Activated CD8-positive, alpha-beta memory T cell treated with anti-CD3 and anti-CD28 coated beads for 48 hours (primary cell): ENCODE results near the gene CORO2B.
"Not testable (repeated sequence)": the region's sequence is repeated elsewhere in the genome, so short reads cannot be mapped to it uniquely, and the experiment has no call there.

Experiments used
- DNase-seq, 3 experiments: peaks; one replicate each; pipeline ENCODE4 v3.0.0-alpha.2; 2020; ENCODE audit warnings: low read depth in 2 of 3, low spot score in 2 of 3

The CORO2B gene

DNA sequence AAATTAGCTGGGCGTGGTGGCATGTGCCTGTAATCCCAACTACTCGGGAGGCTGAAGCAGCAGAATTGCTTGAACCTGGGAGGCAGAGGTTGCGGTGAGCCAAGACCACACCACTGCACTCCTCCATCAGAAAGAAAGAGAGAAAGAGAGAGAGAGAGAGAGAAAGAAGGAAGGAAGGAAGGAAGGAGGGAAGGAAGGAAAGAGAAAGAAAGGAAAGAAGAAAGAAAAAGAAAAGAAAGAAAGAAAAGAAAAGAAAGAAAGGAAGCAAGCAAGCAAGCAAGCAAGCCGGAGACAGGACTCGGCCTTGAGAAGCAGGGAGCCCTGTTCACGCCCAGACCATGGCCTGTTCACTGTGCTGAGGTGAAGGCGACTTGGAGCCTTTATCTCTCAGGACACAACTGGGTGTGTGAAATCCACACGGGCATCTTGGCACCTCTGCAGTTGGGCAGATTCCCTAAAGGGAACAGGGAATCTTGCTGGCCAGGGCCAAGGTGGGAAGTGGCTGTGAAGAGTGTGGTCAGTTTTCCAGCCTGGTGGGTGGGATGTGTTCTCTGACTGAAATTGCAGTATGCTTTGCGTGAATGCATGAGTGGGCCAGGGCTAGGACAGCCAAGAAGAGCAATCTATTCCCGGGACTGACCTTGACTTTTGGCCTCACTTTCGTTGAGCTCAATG is 90.3 kb downstream of the CORO2B start:
- DNase-seq, result no peak

DNA sequence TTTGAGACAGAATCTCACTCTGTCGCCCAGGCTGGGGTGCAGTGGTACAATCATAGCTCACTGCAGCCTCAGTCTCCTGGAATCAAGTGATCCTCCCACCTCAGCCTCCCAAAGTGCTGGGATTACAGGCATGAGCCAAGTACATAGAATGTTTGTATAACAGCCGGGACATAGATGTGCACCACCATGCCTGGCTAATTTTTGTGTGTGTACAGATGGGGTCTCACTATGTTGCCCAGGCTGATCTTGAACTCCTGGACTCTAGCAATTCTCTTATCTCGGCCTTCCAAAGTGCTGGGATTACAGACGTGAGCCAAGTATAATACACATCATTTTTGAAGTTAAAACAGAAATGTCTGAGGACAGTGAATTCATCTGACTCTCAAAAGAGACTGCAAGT is 93.5 kb downstream of the CORO2B start:
- no peak for DNase-seq

DNA sequence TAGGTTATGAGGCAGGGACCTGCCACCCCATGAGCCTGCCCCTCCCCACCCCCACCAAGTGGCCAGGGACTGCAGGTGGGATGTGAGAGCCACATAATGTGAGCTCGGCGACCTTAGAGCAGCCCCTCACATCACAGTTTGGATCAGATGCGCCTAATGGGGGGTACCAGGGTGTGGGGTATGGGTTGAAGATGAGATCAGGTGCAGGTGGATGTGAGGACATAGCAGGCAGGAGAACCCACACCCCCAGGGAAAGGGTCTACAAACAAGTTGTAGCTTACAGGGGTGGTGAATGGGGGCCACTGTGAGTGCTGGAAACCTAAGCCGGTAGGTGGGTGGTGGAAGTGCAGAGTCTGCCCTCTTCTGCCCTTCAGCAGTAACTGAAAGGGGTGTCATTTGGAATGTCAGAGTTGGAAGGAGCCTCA is 94.0 kb downstream of the CORO2B start:
- no peak for DNase-seq

DNA sequence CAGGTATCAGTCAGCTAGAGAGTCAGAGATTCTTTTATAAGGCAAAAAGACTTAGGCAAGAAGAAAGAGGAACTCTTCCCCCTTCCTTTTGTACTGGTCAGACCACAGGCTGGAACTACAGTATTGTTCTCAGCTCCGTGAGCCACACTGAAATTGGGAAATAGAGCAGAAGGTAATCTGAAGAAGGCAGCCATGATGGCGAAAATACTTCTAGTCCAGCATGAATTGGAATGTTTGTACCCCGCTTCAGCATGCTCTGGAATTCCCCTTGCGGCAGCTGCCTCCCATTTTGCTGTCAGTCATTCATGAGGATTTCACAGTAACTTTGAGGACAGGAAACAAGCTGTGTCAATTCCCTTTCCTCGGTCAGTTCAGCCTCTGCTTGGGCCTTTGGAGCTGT is 96.2 kb downstream of the CORO2B start:
- no peak for DNase-seq

GRCh38 chr15:68676011-68676605 is 97.3 kb downstream of the CORO2B start:
- no peak for DNase-seq

DNA sequence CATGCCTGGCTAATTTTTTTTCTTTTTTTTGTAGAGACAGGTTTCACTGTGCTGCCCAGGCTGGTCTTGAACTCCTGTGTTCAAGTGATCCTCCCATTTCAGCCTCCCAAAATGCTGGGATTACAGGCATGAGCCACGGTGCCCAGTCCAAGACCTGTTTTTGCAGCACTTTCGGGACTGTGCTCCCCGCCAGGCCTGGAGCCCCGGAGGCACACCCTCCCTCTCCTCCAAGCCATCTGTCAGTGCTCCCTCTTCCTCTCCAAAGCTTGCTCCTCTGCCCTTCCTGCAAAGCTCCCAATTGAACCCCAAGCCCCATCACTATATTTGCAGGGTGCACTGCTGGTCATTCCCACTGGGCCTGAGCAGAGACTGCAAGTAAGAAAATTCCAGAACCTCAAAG is 98.1 kb downstream of the CORO2B start:
- DNase-seq, result no peak

GRCh38 chr15:68677996-68678395 is 99.2 kb downstream of the CORO2B start:
- DNase-seq, result no peak

DNA sequence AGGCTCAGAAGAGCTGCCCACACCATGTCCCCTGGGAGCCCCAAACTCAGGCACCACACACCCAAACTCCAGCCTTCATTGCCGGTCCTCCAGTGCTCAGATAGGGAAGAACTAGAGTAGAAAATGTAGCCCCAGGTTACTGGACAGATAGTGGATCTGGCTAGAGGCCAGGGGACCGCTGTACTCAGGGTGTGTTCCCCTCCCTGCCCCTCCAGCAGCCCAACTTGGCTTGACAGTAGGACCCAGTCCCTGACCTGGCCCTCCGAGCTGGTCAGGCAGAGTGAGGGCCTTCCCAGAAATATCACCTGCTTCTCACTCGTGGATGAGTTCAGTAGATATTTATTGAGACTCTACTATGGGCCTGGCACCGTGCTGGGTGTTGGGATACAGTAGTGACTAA is 100.0 kb downstream of the CORO2B start:
- no peak for DNase-seq

DNA sequence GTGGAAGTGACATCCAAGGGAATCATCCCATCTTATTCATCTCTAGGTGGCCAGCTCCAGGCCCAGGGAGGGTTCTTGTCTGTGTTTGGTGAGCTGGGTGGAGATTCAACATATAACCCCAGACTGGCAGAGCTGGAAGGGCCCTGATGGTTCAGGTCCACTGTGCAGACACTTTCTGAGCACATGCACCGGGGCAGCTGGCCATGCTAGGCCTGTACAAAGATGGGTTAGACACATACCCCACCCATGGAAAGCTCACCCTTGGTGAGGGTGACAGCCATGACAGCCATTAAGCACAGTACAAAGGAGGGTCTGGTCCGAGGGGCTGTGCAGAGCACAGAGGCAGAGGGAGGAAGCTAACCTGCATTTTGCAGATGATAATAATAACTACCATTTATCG is 100.4 kb downstream of the CORO2B start:
- DNase-seq, result no peak

DNA sequence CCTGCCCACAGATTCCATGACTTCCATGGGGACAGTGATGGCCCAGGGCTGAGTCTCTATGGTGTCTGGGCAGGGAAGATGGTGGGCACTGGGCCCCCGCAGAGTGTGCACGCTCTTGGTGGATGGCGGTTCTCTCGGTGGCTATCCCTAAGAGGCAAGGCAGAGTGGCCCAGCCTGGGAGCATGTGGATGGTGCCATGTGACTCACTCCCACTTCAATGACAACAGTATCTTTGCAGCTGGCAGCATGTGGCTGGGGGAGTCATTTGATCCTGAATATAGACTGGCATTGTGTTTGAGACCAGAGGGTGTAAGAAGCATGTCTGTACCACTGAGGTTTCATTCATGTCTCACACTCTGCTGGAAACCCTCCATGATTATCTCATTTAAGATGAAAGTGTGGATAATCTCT is 101.2 kb downstream of the CORO2B start:
- DNase-seq, result no peak

- not testable (repeated sequence) for DNase-seq
Measured at GRCh38 chr15:68680756-68681155, 102.0 kb downstream of the CORO2B start.

DNA sequence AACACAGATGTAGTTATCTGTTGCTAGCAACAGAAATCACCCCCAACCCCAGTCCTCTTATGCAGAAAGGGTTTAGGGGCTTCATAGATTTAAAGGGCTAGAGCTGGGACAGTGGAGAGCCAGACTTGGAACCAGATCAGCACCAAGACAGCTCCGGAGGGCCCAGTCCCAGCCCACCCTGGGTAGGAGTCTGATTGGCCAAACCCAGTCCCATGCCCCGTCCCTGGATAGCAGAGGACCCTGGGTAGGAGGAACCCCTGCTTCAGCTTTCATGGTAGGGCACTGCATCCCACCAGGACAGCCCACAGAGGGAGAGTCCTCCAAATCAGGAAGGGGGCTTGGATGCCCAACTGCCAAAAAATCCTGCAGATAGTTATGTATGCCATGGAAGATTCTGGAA is 103.0 kb downstream of the CORO2B start:
- DNase-seq, result no peak

DNA sequence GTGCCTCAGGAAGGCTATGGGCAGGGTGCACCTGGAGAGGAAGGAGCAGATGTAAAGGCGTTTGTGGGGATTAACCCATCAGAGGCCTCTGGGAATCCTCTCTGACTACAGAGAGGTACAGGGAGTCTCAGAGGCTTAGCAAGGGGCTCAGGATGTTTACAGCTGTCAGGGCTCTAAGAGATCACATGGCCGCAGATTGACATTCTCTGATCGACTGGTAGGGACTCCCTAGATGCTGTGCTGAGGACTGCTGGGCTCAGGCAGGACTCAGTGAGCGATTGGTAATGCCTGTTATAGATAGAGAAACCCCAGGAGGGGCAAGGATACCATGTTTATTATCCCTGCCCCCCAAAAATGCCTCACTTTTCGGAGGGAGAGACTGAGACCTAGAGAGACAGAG is 103.5 kb downstream of the CORO2B start:
- no peak for DNase-seq

DNA sequence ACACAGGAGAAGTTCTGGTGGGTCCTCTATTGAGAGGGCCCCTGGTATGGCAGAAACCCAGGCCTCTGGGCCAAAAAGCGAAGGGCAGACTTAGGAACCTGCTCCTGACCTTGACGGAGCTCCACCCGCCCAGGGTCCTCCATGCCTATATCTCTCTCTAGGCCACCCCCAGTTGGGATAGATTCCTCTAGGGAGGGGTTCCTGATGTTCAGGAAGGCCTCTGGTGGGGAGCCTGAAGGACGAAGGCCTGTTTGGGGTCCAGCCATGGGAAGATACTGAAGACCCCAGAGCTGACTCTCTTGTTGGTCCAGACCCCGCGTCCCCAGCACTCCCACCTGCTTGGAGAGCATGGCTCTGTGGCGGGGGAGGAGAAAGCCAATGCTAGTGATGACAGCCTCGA is 104.2 kb downstream of the CORO2B start:
- DNase-seq, result no peak

DNA sequence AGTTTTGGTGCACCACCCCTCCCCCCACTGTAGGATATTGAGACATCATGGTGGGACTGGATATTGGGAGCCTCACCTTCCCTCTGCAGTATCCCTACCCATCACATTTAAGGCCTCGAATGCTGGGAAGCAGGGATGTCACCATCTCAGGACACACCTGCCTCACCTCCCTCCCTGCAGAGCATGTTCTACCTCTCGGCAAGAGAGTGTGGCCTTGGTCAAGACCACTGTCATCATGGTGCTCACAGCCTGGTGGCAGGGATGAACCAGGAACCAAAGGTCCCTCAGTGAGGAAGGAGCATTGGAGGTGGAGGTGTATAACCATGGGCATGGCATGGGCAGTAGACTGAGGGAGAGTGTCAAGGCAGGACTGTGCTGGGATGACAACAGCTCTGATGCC is 104.8 kb downstream of the CORO2B start:
- DNase-seq, result no peak

DNA sequence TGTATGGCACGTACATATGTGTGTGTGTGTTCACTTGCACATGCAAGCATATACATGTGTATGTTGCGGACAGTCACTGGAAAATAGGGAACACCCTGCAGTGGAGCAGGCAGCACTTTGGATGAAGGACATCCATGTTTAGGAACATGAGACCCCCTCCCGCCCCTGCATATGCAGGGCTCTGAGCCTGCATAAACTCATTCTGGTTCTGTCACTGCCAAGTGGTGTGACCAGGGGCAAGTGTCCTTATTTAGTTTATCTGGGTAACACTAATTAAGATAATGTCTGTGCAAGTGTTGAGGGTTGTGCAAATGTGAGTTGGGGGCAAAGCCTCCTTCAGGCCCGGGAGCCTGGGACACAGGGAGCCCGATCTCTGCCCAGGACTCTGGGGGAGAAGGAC is 105.7 kb downstream of the CORO2B start:
- no peak for DNase-seq

GRCh38 chr15:68687136-68687735 is 108.4 kb downstream of the CORO2B start:
- no peak for DNase-seq

GRCh38 chr15:68691705-68692104 is 112.9 kb downstream of the CORO2B start:
- DNase-seq, result no peak

GRCh38 chr15:68693071-68693470 is 114.3 kb downstream of the CORO2B start:
- no peak for DNase-seq

- no peak for DNase-seq
Measured at GRCh38 chr15:68694111-68694510, 115.3 kb downstream of the CORO2B start.

DNA sequence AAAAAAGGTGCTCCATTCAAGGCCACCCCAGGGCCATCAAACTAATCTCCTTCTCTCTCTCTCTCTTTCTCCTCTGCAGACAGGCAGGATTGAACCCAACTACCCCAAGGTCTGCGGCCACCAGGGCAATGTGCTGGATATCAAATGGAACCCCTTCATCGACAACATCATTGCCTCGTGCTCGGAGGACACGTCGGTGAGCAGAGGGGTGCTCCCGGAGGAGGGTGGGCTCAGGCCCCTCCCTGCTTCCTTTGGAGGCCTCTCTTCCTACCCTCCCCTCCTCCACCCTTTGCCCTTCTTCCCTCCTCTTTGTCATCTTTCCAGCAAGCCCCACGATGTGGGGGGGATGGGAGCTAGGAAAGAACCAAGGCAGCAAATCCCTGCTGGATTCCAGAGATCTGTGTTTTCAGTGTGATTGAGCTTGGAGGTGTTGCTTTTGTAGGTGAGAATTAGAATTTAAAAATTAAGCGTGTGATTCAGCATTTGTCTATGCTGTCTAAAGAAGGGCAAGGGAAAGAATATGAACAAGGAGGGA is 116.3 kb downstream of the CORO2B start:
- DNase-seq, result no peak
